COR-L47 (cell line): ENCODE results near the gene KCNIP4.
"Not testable (repeated sequence)": the region's sequence is repeated elsewhere in the genome, so short reads cannot be mapped to it uniquely, and the experiment has no call there.

Source experiments
- DNase-seq: peaks from one replicate; lab custom pipeline; 2025; lab: John Stamatoyannopoulos, UW

KCNIP4 gene

DNA sequence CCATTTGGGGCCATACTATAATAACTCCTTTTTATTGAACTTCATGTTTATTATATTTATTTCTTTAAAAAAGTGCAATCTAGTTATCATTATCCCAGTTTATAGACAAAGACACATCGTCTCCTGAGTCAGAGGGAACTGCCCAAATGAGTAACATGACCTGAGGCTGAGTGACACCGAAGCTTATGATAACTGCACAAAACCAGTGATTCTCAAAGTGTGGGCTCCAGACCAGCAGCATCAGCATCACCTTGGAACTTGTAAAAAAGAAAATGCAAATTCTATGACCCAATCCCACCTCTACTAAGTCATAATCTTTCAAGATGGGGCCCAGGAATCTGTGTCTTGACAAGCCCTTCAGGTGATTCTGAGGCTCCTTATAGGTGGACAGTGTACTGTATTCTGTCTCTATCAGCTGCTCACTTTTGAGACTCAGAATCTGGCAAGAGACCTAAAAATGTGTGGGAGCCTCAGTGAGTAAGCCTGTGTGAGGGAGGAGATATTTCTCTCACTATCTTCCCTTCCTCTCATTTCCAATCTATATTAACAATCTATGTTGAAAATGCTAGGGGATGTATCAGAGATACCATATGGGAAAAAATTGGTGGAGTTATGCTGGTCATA is 1101.3 kb downstream of the KCNIP4 start:
- DNase-seq: no peak

DNA sequence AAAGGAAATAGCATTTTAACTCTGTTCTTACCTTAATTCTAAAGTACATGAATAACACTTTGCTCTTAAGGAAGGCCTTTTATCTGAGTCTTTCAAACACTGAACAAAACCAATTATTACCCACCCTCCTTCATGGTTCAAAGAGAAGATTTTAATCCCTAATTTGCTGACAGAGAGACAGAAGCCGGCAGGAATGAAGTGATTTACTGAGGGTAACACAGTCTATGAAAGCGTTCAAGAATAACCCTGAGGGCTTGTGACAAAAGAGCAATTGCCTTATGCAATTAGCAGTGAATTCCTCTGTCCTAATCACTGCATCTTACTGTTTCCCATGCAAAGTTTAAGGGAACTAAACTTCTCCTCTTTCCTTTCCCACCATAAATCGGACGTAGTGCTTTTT is 1104.3 kb downstream of the KCNIP4 start:
- no peak for DNase-seq

GRCh38 chr4:20840648-20841190 is 1107.9 kb downstream of the KCNIP4 start:
- DNase-seq: no peak

- DNase-seq: no peak
These were observed 1108.6 kb downstream of the KCNIP4 start for GRCh38 chr4:20839957-20840356.

DNA sequence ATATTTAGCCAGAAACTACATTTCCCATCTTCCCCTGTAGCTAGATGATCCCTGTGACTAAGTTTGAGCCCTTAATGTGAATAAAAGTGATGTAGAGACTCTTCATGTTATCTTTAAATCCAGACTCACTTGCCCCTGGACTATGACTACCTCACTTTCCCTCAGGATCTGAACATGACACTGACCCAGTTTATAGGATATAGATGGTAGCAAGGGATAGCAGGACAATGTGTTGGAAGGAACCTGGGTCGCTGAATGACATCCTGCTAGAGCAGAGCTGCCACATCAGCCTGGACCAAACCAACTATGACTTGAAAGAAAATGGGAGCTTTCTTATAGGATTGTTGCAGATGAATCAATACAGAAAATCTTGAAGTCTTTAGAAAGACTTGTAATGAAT is 1110.1 kb downstream of the KCNIP4 start:
- DNase-seq: no peak

DNA sequence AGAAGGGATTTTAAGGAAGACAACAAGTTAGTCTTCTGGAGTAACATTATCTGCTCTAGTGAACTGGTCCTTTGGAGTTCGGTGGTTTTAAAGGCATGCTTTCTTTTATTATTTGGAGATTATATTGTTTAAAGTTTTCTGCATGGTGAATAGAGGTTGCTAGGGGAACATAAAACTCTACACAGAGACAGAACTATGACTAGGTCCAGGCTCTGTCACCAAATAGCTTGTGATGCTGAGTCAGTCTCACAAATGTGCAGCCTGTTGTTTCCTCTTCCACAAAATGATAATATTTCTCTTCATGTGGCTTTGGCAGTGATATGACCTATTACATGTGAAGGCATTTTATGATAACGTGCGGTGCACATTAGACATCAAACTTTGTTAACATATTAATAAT is 1115.7 kb downstream of the KCNIP4 start:
- DNase-seq: no peak

GRCh38 chr4:20831746-20832145 is 1116.8 kb downstream of the KCNIP4 start:
- DNase-seq: no peak

GRCh38 chr4:20829617-20830357 is 1118.8 kb downstream of the KCNIP4 start:
- DNase-seq: no peak

- no peak for DNase-seq
These were observed 1123.1 kb downstream of the KCNIP4 start for GRCh38 chr4:20825505-20825904.

- no peak for DNase-seq
These were observed 1132.3 kb downstream of the KCNIP4 start for GRCh38 chr4:20816287-20816686.

- no peak for DNase-seq
These were observed 1134.9 kb downstream of the KCNIP4 start for GRCh38 chr4:20813700-20814099.

DNA sequence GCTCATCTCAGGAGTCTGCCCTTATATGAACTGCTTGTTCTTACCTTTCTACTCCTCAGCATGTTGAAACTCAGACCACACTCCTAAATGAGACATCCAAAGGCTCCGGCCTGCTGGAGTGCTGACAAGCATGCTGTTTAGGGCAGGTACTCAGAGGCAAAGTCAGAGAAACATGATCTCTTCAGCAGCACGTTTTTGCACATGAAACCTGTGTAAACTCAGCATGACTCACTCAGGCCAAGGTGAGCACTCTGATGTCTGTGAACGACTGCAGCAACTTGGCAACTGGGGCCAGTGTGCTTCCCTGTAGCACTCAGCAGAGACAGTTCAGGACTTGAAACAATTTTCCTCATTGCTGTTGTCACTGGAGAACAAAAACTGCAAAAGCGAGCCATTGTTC is 1138.8 kb downstream of the KCNIP4 start:
- peak; percentile 2 for DNase-seq

- no peak for DNase-seq
These were observed 1142.9 kb downstream of the KCNIP4 start for GRCh38 chr4:20805716-20806115.

GRCh38 chr4:20787940-20788665 is 1160.5 kb downstream of the KCNIP4 start:
- no peak for DNase-seq

DNA sequence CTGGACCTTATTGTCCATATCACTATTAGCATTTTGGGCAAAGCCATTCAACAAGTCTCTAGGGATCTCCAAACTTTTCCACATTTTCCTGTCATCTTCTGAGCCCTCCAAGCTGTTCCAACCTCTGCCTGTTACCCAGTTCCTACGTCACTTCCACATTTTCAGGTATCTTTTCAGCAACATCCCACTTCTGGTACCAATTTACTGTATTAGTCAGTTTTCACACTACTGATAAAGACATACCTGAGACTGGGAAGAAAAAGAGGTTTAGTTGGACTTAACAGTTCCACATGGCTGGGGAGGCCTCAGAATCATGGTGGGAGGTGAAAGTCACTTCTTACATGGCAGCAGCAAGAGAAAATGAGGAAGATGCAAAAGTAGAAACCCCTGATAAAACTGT is 1165.4 kb downstream of the KCNIP4 start:
- not testable (repeated sequence) for DNase-seq

DNA sequence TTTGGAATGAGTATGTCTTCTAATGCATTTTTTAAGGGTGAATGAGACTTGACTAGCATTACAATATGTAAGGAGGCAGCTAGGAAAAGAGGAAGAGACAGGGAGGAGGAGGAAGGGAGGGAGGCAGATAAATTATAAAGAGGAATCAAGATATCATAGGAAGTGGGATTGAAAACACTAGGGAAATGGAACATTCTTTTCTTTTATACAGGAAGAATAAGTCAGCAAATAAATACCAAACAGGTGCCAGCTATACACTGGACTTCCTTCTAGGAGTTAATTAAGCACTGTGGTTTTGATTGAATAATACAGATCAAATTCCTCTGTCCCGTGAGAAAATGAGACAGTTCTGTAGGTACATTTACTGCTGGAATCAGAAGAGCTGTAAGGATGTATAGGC is 1169.7 kb downstream of the KCNIP4 start:
- DNase-seq: no peak

DNA sequence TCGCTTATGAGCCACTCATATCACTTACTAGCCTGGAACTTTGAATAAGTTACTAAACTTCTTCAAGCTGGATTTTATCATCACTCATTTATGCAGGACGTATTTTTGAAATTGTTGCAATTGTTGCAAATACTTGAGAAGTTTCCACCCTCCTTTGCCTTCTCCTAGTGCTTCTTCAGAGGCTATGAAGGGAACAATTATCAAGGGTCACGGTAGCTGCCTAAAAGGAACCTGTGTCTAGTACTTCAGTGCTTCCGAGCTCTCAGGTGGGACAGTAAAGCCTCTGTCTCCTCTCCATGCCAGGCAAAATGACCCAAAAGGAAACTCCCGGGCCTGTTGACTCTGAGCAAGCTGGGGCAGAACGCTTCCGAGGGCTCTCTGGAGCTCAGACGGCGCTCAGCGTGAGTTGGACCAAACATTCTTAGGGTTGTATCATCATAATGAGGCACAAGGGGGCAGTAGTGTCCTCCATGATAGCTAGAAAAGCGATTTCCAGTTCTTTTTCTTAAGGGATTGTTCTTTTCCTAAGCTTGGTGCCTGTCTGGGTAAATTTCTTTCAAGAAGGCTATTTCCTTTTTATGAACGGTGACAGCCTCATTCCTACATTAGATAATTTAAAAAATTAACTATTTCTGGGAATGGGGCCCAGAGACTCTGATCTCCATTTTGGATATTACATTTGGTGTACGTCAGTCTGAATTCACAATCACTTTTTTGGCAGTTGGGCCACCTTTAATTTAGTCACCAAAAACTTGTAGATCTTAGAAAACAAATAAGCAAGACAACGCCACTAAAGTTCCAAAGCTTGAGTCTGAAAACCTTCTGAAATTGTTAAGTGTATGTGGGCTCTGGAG is 1175.2 kb downstream of the KCNIP4 start:
- peak; percentile 60 for DNase-seq

GRCh38 chr4:20764366-20764992 is 1184.1 kb downstream of the KCNIP4 start:
- no peak for DNase-seq

DNA sequence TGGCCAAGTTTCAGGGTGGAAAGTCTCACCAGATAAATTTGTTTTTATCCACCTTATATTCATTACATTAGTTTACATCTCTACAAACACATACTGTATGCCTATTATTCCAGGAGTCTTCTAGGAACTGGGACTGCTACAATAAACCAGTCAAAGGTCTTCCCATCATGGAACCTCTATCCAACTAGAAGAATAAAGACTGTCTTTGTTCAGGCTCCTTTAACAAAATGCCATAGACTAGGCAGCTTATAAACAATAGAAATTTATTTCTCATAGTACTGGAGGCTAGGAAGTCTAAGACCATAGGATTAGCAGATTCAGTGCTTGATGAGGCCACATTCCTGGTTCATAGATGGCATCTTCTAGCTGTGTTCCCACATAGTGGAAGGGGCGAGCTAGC is 1186.7 kb downstream of the KCNIP4 start:
- no peak for DNase-seq

DNA sequence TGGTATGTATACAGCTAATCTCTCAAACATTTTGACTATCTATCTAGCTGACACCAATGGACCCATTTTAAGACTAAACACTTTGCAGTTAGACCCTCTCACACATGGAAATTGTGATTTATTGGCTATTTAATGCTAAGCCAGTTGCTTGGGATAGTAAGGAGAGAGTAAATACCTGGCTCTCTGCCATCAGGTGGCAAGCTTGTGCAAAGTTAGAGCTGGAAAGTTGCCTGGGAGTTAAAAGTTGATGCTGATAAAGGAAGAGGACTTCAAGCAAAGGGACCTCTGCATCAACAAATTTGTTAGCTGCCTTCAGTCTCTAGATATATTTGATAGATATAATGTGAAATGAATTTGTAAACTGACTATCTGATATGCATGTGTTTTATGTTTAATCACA is 1187.2 kb downstream of the KCNIP4 start:
- DNase-seq: no peak

DNA sequence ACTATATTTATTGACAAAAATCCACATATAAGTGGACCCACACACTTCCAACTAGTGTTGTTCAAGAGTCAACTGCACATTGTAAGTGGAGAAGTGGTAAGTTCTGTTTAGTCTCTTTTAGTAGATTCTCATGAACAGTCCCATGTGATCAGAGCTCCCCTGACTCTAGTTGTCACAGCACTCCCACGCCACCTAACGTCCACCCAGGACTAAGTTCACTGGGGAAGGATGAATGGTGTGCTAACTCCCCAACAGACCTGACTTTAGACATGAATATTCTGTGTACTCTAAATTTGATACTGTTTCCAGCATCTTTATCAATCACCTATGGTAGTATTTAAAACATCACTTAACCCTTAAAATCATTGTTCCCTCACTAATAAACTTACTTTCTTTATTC is 1188.5 kb downstream of the KCNIP4 start:
- DNase-seq: no peak

DNA sequence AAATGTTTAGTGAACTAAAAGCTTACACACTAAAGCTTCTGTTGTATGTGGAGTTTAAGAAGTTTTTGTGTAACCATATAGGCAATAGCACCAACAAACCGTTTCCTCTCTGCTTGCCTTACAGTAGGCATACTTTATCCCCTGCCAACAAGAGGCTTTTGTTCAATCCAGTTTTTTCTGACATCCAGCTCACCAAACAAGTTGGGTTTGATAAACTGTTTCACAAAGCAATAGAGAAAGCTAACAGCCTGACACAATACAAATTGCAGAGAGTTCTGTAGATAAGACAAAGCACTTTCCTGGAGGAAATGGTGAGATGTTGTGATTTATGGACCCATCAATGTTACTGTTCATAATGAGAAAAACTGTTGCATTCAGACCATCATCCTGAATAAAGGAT is 1194.5 kb downstream of the KCNIP4 start:
- no peak for DNase-seq
